AG09319 (cell line): ENCODE results near the gene CUBN.

ENCODE experiments used
- DNase-seq: peaks from one replicate; pipeline ENCODE4 v3.0.0-alpha.2; 2010; ENCODE audit warnings: low read depth; ENCODE audit errors: extremely low read depth
- CTCF ChIP-seq: IDR thresholded peaks from 2 replicates; pipeline ENCODE4 v1.5.1; 2011; ENCODE audit warnings: low read depth, mild to moderate bottlenecking, inconsistent platforms, low read length, moderate library complexity

CUBN gene

GRCh38 chr10:16816171-16816570, 313.4 kb downstream of the CUBN start:
- no peak for TF ChIP-seq CTCF
- no peak for DNase-seq

- TF ChIP-seq CTCF: no peak
Observed at GRCh38 chr10:16814012-16814411, 315.6 kb downstream of the CUBN start.

GRCh38 chr10:16812676-16813075, 316.9 kb downstream of the CUBN start:
- no peak for DNase-seq
- TF ChIP-seq CTCF: no peak

More at GRCh38 chr10:16814012-16814411, 315.6 kb downstream of the CUBN start:
- no peak for DNase-seq

GRCh38 chr10:16811765-16812164, 317.8 kb downstream of the CUBN start:
- TF ChIP-seq CTCF: no peak

GRCh38 chr10:16811292-16811691, 318.3 kb downstream of the CUBN start:
- no peak for TF ChIP-seq CTCF
- DNase-seq: no peak

More at GRCh38 chr10:16811765-16812164, 317.8 kb downstream of the CUBN start:
- DNase-seq: no peak

GRCh38 chr10:16809074-16809718, 320.4 kb downstream of the CUBN start:
- peak; percentile 56 for TF ChIP-seq CTCF
- no peak for DNase-seq

- TF ChIP-seq CTCF: no peak
- no peak for DNase-seq
Observed at GRCh38 chr10:16804123-16804522, 325.5 kb downstream of the CUBN start.
